Neuronal stem cell (in vitro differentiated cells): ENCODE results near the gene GPBP1.

ENCODE experiments used
- DNase-seq: peaks from one replicate; pipeline ENCODE4 v3.0.0-alpha.2; 2013; ENCODE audit warnings: low spot score
- H2AFZ ChIP-seq: one replicate; pipeline ENCODE4 v1.6.1; 2013; ENCODE audit warnings: mild to moderate bottlenecking, low read length, inconsistent platforms
- H2AK5ac ChIP-seq: 2 replicates; pipeline ENCODE4 v1.6.1; 2013; ENCODE audit warnings: low read depth, mild to moderate bottlenecking, inconsistent platforms, low read length, moderate library complexity, mixed read lengths
- H2BK120ac ChIP-seq: 2 replicates; pipeline ENCODE4 v1.6.1; 2013; ENCODE audit warnings: low read depth, mild to moderate bottlenecking, inconsistent platforms, low read length, moderate library complexity, mixed read lengths
- H2BK12ac ChIP-seq: one replicate; pipeline ENCODE4 v1.6.1; 2013; ENCODE audit warnings: low read length, inconsistent platforms
- H2BK15ac ChIP-seq: 2 replicates; pipeline ENCODE4 v1.6.1; 2013; ENCODE audit warnings: mild to moderate bottlenecking, low read length, inconsistent platforms, mixed read lengths
- H2BK5ac ChIP-seq: one replicate; pipeline ENCODE4 v1.6.1; 2013; ENCODE audit warnings: inconsistent platforms, mild to moderate bottlenecking, low read length, moderate library complexity
- H3K14ac ChIP-seq: one replicate; pipeline ENCODE4 v1.6.1; 2013; ENCODE audit warnings: low read length, inconsistent platforms
- H3K18ac ChIP-seq: 2 replicates; pipeline ENCODE4 v1.6.1; 2013; ENCODE audit warnings: low read length, inconsistent platforms
- H3K23ac ChIP-seq: 2 replicates; pipeline ENCODE4 v1.6.1; 2013; ENCODE audit warnings: low read depth, mild to moderate bottlenecking, mixed read lengths, low read length, inconsistent platforms; ENCODE audit not compliant: poor library complexity
- H3K27ac ChIP-seq: replicated peaks from 3 replicates; pipeline ENCODE4 v1.5.1; 2013; ENCODE audit warnings: low read length, inconsistent platforms
- H3K27me3 ChIP-seq, 3 experiments: 2 replicates each; pipeline ENCODE4 v1.6.1; 2013; ENCODE audit warnings: low read length in 3 of 3, mild to moderate bottlenecking in 2 of 3, inconsistent platforms in 1 of 3, low read depth in 1 of 3, mixed read lengths in 1 of 3, moderate library complexity in 1 of 3; ENCODE audit not compliant: control insufficient read depth in 3 of 3, insufficient read depth in 3 of 3
- H3K36me3 ChIP-seq, 2 donors: replicated peaks in 1 of 2; 2 replicates each; pipeline ENCODE4 v1.6.1; 2013; ENCODE audit warnings: low read length in 2 of 2; ENCODE audit not compliant: control insufficient read depth in 2 of 2, insufficient read depth in 2 of 2
- H3K4ac ChIP-seq: 2 replicates; pipeline ENCODE4 v1.6.1; 2013; ENCODE audit warnings: inconsistent platforms, mild to moderate bottlenecking, low read length, moderate library complexity
- H3K4me1 ChIP-seq, 2 donors: 1 replicate in 1 of 2; 2 replicates in 1 of 2; pipeline ENCODE4 v1.6.1; 2013; ENCODE audit warnings: low read length in 2 of 2, low read depth in 1 of 2; ENCODE audit not compliant: control insufficient read depth in 2 of 2, insufficient read depth in 1 of 2
- H3K4me2 ChIP-seq: one replicate; pipeline ENCODE4 v1.6.1; 2013; ENCODE audit warnings: mild to moderate bottlenecking, low read length, inconsistent platforms; ENCODE audit not compliant: insufficient read depth, poor library complexity, severe bottlenecking
- H3K4me3 ChIP-seq, 2 donors: 2 replicates each; pipeline ENCODE4 v1.5.1; 2013; ENCODE audit warnings: low read length in 2 of 2, mild to moderate bottlenecking in 2 of 2, inconsistent platforms in 1 of 2, moderate library complexity in 1 of 2
- H3K79me1 ChIP-seq: one replicate; pipeline ENCODE4 v1.6.1; 2013; ENCODE audit warnings: low read depth, mild to moderate bottlenecking, inconsistent platforms, low read length, moderate library complexity
- H3K9ac ChIP-seq: one replicate; pipeline ENCODE4 v1.6.1; 2013; ENCODE audit warnings: mild to moderate bottlenecking, low read depth, low read length, inconsistent platforms; ENCODE audit not compliant: poor library complexity
- H3K9me3 ChIP-seq, 2 donors: replicated peaks in 1 of 2; 2 replicates each; pipeline versions ENCODE3 to v1.6.1; 2013; ENCODE audit warnings: low read length in 2 of 2, mild to moderate bottlenecking in 2 of 2, inconsistent platforms in 1 of 2, low read depth in 1 of 2, mixed read lengths in 1 of 2, moderate library complexity in 1 of 2; ENCODE audit not compliant: control insufficient read depth in 2 of 2, insufficient read depth in 1 of 2
- H4K8ac ChIP-seq: one replicate; pipeline ENCODE4 v1.6.1; 2013; ENCODE audit warnings: low read depth, mild to moderate bottlenecking, inconsistent platforms, low read length, moderate library complexity
- H4K91ac ChIP-seq: one replicate; pipeline ENCODE4 v1.6.1; 2013; ENCODE audit warnings: low read length, low read depth, mild to moderate bottlenecking, inconsistent platforms; ENCODE audit not compliant: poor library complexity
- WGBS, 2 donors: extraction: QIAGEN DNeasy Blood & Tissue Kit; methylation state at CpG; one replicate each; pipeline ENCODE4 v1.1.7; 2013; ENCODE audit warnings: missing lambda C conversion rate in 2 of 2, mixed read lengths in 1 of 2; ENCODE audit not compliant: insufficient read length in 2 of 2, insufficient replicate concordance in 1 of 2; ENCODE audit errors: extremely low coverage in 2 of 2; 5-methylcytosine and 5-hydroxymethylcytosine counted together

GPBP1 gene

DNA sequence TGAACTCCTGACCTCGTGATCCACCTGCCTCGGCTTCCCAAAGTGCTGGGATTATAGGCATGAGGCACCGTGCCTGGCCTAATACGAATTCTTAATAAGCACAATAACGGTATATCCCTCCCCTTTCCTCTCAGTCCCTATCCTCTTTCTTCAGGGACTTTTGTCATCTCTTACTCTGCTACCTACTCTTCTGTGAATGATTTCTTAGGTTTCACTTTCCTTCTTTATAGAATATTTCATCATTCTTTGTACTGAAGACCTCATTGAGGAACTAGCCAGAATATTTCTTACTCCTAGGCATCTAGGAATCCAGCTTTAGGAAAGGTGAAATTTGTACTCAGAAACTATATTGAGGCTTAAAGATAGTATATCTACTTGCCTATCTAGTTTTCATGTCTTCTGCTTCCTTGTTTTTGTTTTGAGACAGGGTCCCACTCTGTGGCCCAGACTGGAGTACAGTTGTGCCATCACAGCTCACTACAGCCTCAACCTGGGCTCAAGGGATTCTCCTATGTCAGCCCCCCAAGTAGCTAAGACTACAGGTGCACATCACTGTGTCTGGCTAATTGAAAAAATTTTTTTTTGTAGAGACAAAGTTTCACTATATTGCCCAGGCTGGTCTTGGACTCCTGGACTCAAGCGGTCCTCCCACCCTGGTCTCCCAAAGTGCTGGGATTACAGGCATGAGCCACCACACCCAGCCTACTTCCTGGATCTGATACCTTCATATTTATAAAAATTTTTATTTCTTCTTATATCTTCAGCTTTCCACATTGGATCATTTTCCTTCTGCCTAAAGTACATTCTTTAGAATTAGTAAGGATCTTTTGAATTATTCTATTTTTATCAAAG is 69.7 kb downstream of the GPBP1 start:
- WGBS, 2 donors, result no CpG with 5 or more reads among the region's 6 CpGs
- H3K9me3 ChIP-seq, result peaks cover 0 to 5% of the 10 kb centered on the region in 2 donors
- peaks cover 8 to 88% of the 10 kb centered on the region in 2 donors for H3K36me3 ChIP-seq

DNA sequence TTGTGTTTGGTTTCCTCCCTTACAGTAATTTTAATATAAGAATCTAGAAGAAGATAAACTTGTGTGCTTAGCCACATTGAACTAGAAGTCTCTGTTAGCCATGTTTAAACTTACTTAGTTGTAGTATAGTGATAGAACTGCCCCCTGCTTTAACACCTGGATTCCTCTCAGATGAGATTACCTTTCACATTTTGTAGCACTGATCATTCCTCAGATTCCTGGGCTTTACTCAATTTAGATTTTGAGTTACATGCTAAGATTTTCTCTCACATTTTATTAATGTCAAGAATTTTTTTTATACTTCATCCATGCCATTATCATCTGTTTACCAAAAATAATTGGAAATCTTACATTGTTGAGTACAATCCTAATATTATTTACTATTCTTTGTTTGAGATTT is 70.5 kb downstream of the GPBP1 start:
- no peak overlapping the region for H3K14ac ChIP-seq
- H3K4me2 ChIP-seq, result no peak overlapping the region
- H4K91ac ChIP-seq, result no peak overlapping the region
- no peak overlapping the region for H2BK120ac ChIP-seq
- H2BK5ac ChIP-seq, result no peak overlapping the region
- H3K4me1 ChIP-seq, result no peaks in the 10 kb centered on the region
- H3K9ac ChIP-seq, result no peak overlapping the region
- no peaks in the 10 kb centered on the region for H3K27me3 ChIP-seq
- H3K27ac ChIP-seq, result no peak overlapping the region
- H3K36me3 ChIP-seq, result peaks cover 10 to 88% of the 10 kb centered on the region in 2 donors
- H3K23ac ChIP-seq, result no peak overlapping the region
- no peak overlapping the region for H3K4ac ChIP-seq
- H2BK12ac ChIP-seq, result no peak overlapping the region
- H3K4me3 ChIP-seq, result no peak overlapping the region
- no peak overlapping the region for H2AK5ac ChIP-seq
- H3K9me3 ChIP-seq, result peaks cover 0 to 8% of the 10 kb centered on the region in 2 donors
- no peak for DNase-seq
- H4K8ac ChIP-seq, result no peak overlapping the region
- H2AFZ ChIP-seq, result no peak overlapping the region
- no peak overlapping the region for H3K18ac ChIP-seq
- H3K79me1 ChIP-seq, result no peaks in the 10 kb centered on the region
- no peak overlapping the region for H2BK15ac ChIP-seq

More for the DNA sequence above, 69.7 kb downstream of the GPBP1 start:
- Histone ChIP-seq H2BK12ac (no peak overlapping the region), H3K4me1 (no peaks in the 10 kb centered on the region), H2AK5ac (no peak overlapping the region), H3K4me2 (no peak overlapping the region), H4K8ac (no peak overlapping the region), H2BK15ac (no peak overlapping the region), H2BK120ac (no peak overlapping the region), H3K14ac (no peak overlapping the region), H3K4ac (no peak overlapping the region), H4K91ac (no peak overlapping the region), H3K18ac (no peak overlapping the region), H3K4me3 (no peak overlapping the region), H3K23ac (no peak overlapping the region), H3K27me3 (no peaks in the 10 kb centered on the region), H3K9ac (no peak overlapping the region), H2BK5ac (no peak overlapping the region), H3K79me1 (no peaks in the 10 kb centered on the region), H3K27ac (no peak overlapping the region), H2AFZ (no peak overlapping the region)
- no peak for DNase-seq

DNA sequence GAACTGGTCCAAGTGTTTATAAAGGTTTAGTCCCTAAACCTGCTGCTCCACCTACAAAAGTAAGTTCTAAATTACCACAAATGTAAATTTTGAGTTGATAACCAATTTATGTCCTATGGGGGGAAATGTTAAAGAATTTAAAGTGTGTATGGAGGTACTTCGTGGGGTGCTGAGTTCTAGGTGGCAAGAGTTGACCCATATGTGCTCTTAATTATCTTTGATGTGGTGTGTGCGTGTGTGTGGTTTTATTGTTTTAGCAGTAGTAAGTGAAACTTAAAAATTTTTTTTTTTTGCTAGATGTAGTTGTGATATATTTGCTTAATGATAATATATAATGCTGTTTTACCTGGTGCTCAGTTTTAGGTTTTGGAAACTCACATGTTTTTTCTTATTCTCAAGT is 72.6 kb downstream of the GPBP1 start:
- peaks cover 0 to 8% of the 10 kb centered on the region in 2 donors for H3K9me3 ChIP-seq
- H3K4me2 ChIP-seq, result no peak overlapping the region
- H3K27me3 ChIP-seq, result no peaks in the 10 kb centered on the region
- no peak overlapping the region for H4K8ac ChIP-seq
- no peak overlapping the region for H2BK15ac ChIP-seq
- no peak overlapping the region for H4K91ac ChIP-seq
- peaks cover 12 to 87% of the 10 kb centered on the region in 2 donors for H3K36me3 ChIP-seq
- H3K14ac ChIP-seq, result no peak overlapping the region
- no peak overlapping the region for H3K23ac ChIP-seq
- 100% methylated on average over 1 of the region's 2 CpGs; no CpG with 5 or more reads in 1 of the 2 donors for WGBS, 2 donors
- H3K79me1 ChIP-seq, result no peaks in the 10 kb centered on the region
- H2AFZ ChIP-seq, result no peak overlapping the region
- no peak overlapping the region for H3K4me3 ChIP-seq
- H3K18ac ChIP-seq, result no peak overlapping the region
- no peak overlapping the region for H2BK5ac ChIP-seq
- no peak overlapping the region for H3K9ac ChIP-seq
- H3K4me1 ChIP-seq, result no peaks in the 10 kb centered on the region
- no peak overlapping the region for H3K27ac ChIP-seq
- no peak overlapping the region for H2BK12ac ChIP-seq
- no peak overlapping the region for H3K4ac ChIP-seq
- H2BK120ac ChIP-seq, result no peak overlapping the region
- H2AK5ac ChIP-seq, result no peak overlapping the region
- DNase-seq, result no peak

DNA sequence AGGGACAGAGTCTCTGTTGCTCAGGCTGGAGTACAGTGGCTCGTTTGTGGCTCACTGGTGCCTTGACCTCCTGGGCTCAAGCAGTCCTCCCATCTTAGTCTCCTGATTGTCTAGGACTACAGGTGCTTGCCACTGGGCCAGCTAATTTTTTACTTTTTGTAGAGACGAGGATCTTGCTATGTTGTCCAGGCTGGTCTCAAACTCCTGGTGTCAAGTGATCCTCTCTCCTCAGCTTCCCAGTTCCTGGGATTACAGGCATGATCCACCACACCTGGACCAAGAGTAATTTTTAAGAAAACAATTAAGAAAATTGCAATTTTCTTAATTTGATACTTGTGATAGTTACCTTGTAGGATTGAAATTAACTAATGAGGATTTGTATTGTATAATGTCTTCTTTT is 73.9 kb downstream of the GPBP1 start:
- no peaks in the 10 kb centered on the region for H3K27me3 ChIP-seq
- no peak overlapping the region for H2AK5ac ChIP-seq
- H3K4me2 ChIP-seq, result no peak overlapping the region
- H3K4me1 ChIP-seq, result no peaks in the 10 kb centered on the region
- H3K9ac ChIP-seq, result no peak overlapping the region
- peaks cover 0 to 8% of the 10 kb centered on the region in 2 donors for H3K9me3 ChIP-seq
- H2AFZ ChIP-seq, result no peak overlapping the region
- no peak overlapping the region for H3K4ac ChIP-seq
- DNase-seq, result no peak
- H3K27ac ChIP-seq, result no peak overlapping the region
- no peak overlapping the region for H3K4me3 ChIP-seq
- no CpG with 5 or more reads among the region's 2 CpGs for WGBS, 2 donors
- no peak overlapping the region for H4K91ac ChIP-seq
- H3K18ac ChIP-seq, result no peak overlapping the region
- H3K36me3 ChIP-seq, result peaks cover 18 to 87% of the 10 kb centered on the region in 2 donors
- H3K14ac ChIP-seq, result no peak overlapping the region
- no peak overlapping the region for H3K23ac ChIP-seq
- no peak overlapping the region for H2BK12ac ChIP-seq
- H2BK120ac ChIP-seq, result no peak overlapping the region
- H3K79me1 ChIP-seq, result peaks cover 3% of the 10 kb centered on the region
- H2BK5ac ChIP-seq, result no peak overlapping the region
- no peak overlapping the region for H4K8ac ChIP-seq
- no peak overlapping the region for H2BK15ac ChIP-seq
